ENCODE measurements around the gene CDH24. TPM values are rescaled to one million over a fixed set of nuclear protein-coding genes. Genes with fewer than 3 reads are reported as not detected.

Gene CDH24
- total and polyA plus RNA-seq, 2 of the 13 experiments (the other 11 are each of a cell fraction or from before 2014, with no cell fraction given), result 0.69 to 0.99 TPM

GRCh38 chr14:23093526-23093925 is 36.2 kb upstream of the CDH24 start:
- H3K27ac ChIP-seq (ENCODE audit: extremely low read length, insufficient read depth, low read length), result peak overlapping the region; percentile 89
- H2AFZ ChIP-seq (ENCODE audit: low read length), result no peak overlapping the region
- no TSS peak for BruUV-seq (replicated peaks)
- H3K9ac ChIP-seq (ENCODE audit: insufficient read depth, low read depth, low read length), result peak overlapping the region; percentile 96
- no peaks in the 10 kb centered on the region for H3K9me3 ChIP-seq (ENCODE audit: low read length)
- FAIRE-seq (no peak), ATAC-seq (no peak), DNase-seq (ENCODE audit: low spot score) (no peak)
- intact Hi-C loops (cut with micrococcal nuclease; ENCODE audit: unreplicated experiment), result loop anchor here (10.0 kb wide), 1 partner anchor 1021 kb away; the partner anchor contains the start of genes DCAF11 and NRL
- ChIA-PET CTCF (ENCODE audit: low intra/inter-chr PET ratio, low total read pairs) (interaction anchor here (1.9 to 3.0 kb wide), 2 partner anchors 17 to 25 kb away, joined by 7 to 20 read pairs; no protein-coding TSS in a partner anchor), POLR2A (interaction anchor here (2.4 to 3.6 kb wide), 7 partner anchors 15 to 213 kb away, joined by 24 to 146 read pairs (median 66); partner anchors contain the start of genes BCL2L2, PPP1R3E and PRMT5)
- peak overlapping the region; percentile 71 to 96 (median 95); a peak in 5 of 6 replicates for H3K4me3 ChIP-seq (replicated peaks in 1 of 3; ENCODE audit: insufficient read depth in 1 of 3, low read depth in 2 of 3, low read length in 3 of 3)
- in situ Hi-C loops (cut with HindIII; ENCODE audit: extremely low pct_ligation_motif_present, low pct_unique_long_range_greater_than_20kb), result no loop called here
- H3K79me2 ChIP-seq (ENCODE audit: insufficient read depth, low read length), result peaks cover 79% of the 10 kb centered on the region
- peaks cover 39 to 64% of the 10 kb centered on the region in 2 experiments for H3K36me3 ChIP-seq (replicated peaks in 1 of 2; ENCODE audit: control insufficient read depth in 1 of 2, insufficient read depth in 2 of 2, low read length in 2 of 2)
- peak overlapping the region; percentile 83 for H3K4me2 ChIP-seq (ENCODE audit: low read depth, low read length)
- 92% methylated on average over 2 of the region's 2 CpGs for WGBS (ENCODE audit: low lambda C conversion rate)
- peaks cover 37% of the 10 kb centered on the region for H3K4me1 ChIP-seq (ENCODE audit: insufficient read depth, low read length)
- H3K27me3 ChIP-seq (ENCODE audit: control insufficient read depth in 1 of 2, insufficient read depth in 2 of 2, low read length in 2 of 2), result no peaks in the 10 kb centered on the region; a peak in 1 of 5 replicates
- H4K20me1 ChIP-seq (ENCODE audit: insufficient read depth, low read length), result peaks cover 28% of the 10 kb centered on the region
- peak; percentile 68; the same call in 1 of the 2 replicates for TF ChIP-seq ZNF503 (CRISPR knock-in tag; IDR thresholded peaks at IDR 0.05)
- TF ChIP-seq MTF1 (CRISPR knock-in tag; IDR thresholded peaks at IDR 0.05), result 0 out of 2 replicates have a peak, but pooled peaks have one; percentile 20
- TF ChIP-seq KLF12 (CRISPR knock-in tag; IDR thresholded peaks at IDR 0.05; ENCODE audit: borderline replicate concordance), result 0 out of 2 replicates have a peak, but pooled peaks have one; percentile 55
- TF ChIP-seq ZNF101 (CRISPR knock-in tag; IDR thresholded peaks at IDR 0.05; ENCODE audit: borderline replicate concordance, low read depth), result no peak
- peak; percentile 6; the same call in 1 of the 2 replicates for TF ChIP-seq RFX1 (IDR thresholded peaks at IDR 0.05)
- 0 out of 2 replicates have a peak, but pooled peaks have one; percentile 20 for TF ChIP-seq ZNF652 (CRISPR knock-in tag; IDR thresholded peaks at IDR 0.05; ENCODE audit: borderline replicate concordance, low read depth)
- TF ChIP-seq HDAC2 (CRISPR knock-in tag; IDR thresholded peaks at IDR 0.05), result no peak
- no peak for TF ChIP-seq LCORL (IDR thresholded peaks at IDR 0.05)
- TF ChIP-seq LCORL (CRISPR knock-in tag; IDR thresholded peaks at IDR 0.05), result no peak
- no peak for TF ChIP-seq ZNF616 (CRISPR knock-in tag; IDR thresholded peaks at IDR 0.05; ENCODE audit: low read depth)
- TF ChIP-seq ZNF740 (CRISPR knock-in tag; IDR thresholded peaks at IDR 0.05), result 0 out of 2 replicates have a peak, but pooled peaks have one; percentile 19
- TF ChIP-seq GATA4 (IDR thresholded peaks at IDR 0.05; ENCODE audit: borderline replicate concordance, low read depth), result no peak
- 0 out of 2 replicates have a peak, but pooled peaks have one; percentile 8 for TF ChIP-seq MED1 (CRISPR knock-in tag; IDR thresholded peaks at IDR 0.05)
- TF ChIP-seq FUBP1 (CRISPR knock-in tag; IDR thresholded peaks at IDR 0.05; ENCODE audit: borderline replicate concordance), result no peak
- no peak for TF ChIP-seq HINFP (CRISPR knock-in tag; IDR thresholded peaks at IDR 0.05; ENCODE audit: low read depth)
- TF ChIP-seq CREBL2 (CRISPR knock-in tag; IDR thresholded peaks at IDR 0.05; ENCODE audit: borderline replicate concordance), result no peak
